Coronary artery (tissue), 2 donors: ENCODE results near the gene DELE1.
A peak's percentile ranks its signal among the peaks of the same experiment; 100 is the strongest.

Experiments used
- DNase-seq: peaks from one replicate; pipeline ENCODE4 v3.0.0-alpha.2; 2017; ENCODE audit warnings: low spot score
- H3K27ac ChIP-seq, 2 donors: fragments of 200-600 bp; sonication (generic); one replicate each; pipeline ENCODE4 v1.5.1; 2016 to 2019
- H3K4me3 ChIP-seq: fragments of 200-600 bp; sonication (generic); 2 replicates; pipeline ENCODE4 v1.5.1; 2016; ENCODE audit warnings: mild to moderate bottlenecking, moderate library complexity
- TF ChIP-seq, protein P1 (sequence below): fragments of 200-600 bp; sonication (generic); IDR thresholded peaks from one replicate; pipeline ENCODE4 v1.5.1; 2019; ENCODE audit warnings: antibody characterized with exemption

Gene DELE1

DNA sequence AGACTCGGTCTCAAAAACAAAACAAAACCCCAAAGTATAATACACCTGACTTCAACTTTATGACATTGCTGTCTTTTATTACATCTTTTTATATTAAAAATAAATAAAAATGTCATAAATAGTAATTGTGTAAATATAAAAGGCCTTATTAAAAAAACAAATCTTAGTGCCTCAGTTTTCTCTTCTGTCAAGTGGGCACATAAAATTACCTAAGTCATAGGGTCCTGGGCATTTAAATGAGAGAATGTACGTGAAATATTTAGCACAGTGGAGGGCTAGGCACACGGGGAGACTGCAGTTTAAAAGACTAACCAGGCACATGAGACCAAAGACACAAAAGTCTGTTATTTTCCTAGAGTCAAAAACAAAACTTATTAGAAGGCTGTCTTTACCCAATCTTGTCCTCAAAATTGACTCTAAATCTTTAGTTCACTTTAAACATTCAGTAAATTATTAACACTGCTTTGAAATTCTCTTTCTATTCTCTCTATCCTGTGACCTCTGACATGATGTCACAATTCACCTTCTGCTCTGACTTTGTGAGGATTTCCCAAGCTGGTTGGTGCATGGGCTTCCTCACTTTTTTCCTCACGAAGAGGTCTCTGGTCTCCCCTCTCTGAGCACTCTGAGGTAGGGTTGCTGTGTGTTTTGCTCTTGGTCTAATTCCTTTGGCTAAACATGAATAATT is 42.7 kb downstream of the DELE1 start:
- TF ChIP-seq, protein P1, sequence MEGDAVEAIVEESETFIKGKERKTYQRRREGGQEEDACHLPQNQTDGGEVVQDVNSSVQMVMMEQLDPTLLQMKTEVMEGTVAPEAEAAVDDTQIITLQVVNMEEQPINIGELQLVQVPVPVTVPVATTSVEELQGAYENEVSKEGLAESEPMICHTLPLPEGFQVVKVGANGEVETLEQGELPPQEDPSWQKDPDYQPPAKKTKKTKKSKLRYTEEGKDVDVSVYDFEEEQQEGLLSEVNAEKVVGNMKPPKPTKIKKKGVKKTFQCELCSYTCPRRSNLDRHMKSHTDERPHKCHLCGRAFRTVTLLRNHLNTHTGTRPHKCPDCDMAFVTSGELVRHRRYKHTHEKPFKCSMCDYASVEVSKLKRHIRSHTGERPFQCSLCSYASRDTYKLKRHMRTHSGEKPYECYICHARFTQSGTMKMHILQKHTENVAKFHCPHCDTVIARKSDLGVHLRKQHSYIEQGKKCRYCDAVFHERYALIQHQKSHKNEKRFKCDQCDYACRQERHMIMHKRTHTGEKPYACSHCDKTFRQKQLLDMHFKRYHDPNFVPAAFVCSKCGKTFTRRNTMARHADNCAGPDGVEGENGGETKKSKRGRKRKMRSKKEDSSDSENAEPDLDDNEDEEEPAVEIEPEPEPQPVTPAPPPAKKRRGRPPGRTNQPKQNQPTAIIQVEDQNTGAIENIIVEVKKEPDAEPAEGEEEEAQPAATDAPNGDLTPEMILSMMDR, result no peak
- H3K4me3 ChIP-seq, result no peak overlapping the region
- DNase-seq, result no peak
- no peak overlapping the region for H3K27ac ChIP-seq

DNA sequence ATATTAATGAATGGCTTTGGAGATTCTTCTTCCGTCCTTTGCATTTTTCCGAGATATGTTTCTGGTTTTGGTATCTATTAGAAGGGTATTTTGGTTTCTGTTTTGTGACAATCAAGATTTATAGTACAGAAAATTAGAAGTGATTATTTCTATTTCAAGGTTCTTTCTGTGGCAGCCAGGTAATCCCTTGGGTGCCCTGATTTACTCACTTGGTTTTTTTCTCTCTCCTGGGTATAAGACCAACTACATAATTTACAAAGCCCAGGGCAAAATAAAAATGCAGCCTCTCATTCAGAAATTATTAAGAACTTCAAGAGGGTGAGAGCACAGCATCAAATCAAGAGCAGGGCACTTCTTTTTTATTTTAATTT is 43.3 kb downstream of the DELE1 start:
- H3K4me3 ChIP-seq, result no peak overlapping the region
- TF ChIP-seq, protein P1, result no peak

DNA sequence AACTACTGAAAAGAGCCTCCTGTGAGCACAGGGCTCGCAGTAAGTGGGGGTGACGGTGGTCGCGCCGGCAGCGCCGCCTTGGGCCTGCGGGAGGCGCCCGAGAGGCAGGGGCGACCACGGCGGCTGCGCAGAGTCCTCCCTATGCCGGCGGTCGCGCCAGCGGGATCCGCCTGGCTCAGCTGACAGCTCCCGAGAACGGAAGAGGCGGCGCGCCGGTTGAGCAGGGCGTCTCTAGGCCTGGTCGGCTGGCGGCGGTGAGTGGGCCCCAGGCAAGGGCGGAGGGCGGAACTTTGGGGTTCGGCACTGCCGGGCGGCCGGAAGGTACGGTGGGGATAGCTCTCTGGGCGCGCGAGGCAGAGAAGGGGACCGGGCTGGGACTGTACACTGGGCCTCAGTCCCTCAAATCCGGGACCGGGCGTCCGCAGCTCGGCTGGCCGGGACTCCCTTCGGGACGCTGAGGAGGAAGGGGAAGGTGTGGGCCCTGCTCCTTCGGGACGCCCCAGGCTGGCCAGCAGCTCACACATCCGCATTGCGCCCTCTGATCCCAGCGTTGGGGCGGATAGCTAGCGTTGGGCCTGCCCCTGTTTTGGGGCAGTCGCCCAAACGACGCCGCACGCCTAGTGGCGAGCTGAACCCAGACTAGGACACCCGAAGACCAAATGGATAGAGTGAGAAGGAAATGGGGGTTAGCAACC is 45.4 kb downstream of the DELE1 start, which contains the start of gene RNF14:
Gene RNF14 (plus strand): TSS at position 192 of the 695 bp plus-strand sequence. CDS start 4,484 bp downstream, outside the sequence.
- peak; percentile 95 for DNase-seq
- Histone ChIP-seq H3K4me3 (peak within 1 kb of the TSS; percentile 75), H3K27ac (peak within 1 kb of the TSS; percentile 95 to 98)
- TF ChIP-seq, protein P1, result peak; percentile 91

More for the DNA sequence above, 43.3 kb downstream of the DELE1 start:
- DNase-seq, result no peak
- H3K27ac ChIP-seq, result no peak overlapping the region

DNA sequence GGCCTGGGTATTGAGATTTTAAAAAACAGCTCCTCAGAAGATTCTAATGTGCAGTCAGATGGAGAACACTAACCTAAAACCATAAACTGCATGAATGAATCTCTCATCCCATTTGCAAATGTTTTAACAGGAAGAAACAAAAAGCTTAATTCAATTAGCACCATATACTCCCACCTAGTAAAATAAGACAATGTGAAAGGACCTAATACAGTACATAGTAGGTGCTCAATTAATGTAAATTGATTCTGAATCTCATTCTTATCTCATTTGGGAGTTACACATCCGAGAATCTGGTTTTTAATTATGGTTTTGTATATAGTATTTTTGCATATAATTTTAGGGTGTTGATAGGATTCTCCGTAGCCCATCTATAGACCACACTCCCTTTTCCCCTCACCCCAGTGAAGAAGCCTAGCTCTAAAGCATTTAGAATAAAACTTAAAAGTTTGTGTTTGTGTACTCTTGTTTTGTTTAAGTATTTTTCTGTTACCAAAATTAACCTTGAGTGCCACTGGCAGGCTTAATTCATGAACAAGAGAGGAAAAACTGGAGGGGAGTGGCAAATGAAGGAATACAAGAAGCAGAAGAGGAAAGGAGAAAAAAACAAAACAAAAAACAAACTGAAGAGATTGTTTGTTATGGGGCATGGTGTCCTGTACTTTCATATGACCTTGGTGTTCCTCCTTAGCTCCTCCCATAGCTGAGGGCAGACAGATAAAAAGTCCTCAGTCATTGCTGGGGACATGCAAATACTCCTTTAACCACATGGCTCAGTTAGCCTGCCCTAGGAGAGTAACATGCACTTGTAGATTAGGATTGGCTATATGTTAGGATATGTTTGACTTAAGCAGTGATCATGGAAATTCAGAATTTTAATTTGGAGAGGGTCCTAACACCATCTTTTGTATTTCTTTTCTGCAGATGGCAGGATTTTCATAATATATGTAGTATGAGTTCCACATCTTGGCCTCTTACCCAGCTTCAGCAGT is 46.4 kb downstream of the DELE1 start:
- H3K4me3 ChIP-seq, result peak overlapping the region; percentile 75
- no peak for DNase-seq
- TF ChIP-seq, protein P1, result no peak
- peak overlapping the region; percentile 95 to 98 for H3K27ac ChIP-seq

DNA sequence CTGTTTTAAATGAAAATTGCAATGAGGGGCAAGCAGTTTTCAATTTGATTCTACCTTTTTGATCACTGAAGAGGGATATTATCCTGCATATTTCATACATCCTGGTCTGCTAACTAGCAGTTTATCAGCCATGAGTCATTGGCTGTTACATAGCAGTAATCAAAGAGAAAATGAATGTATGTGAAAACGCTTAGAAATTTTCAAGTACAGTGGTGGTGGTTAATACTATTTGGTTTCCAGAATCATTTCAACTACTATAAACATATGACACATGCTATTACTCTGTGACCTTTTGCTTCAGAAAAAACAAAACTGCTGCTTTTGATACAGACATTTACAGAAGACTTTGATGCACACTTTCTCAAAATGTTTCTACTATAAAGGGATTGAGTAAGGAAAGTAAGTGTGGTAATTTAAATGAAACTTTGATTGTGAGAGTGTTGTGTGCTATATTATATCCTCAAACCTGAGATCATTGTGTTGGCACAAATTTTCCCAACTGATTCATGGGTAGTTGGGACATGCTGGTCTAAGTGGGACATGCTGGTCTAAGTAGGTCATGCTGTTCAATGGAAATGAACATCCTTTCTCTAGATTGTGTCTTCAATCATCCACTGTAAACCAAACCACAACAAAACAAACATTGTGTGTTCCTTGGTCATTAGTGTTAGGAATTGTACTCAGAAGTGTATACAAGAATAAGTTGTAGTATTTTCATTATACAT is 50.4 kb downstream of the DELE1 start:
- no peak for DNase-seq
- TF ChIP-seq, protein P1, result no peak

DNA sequence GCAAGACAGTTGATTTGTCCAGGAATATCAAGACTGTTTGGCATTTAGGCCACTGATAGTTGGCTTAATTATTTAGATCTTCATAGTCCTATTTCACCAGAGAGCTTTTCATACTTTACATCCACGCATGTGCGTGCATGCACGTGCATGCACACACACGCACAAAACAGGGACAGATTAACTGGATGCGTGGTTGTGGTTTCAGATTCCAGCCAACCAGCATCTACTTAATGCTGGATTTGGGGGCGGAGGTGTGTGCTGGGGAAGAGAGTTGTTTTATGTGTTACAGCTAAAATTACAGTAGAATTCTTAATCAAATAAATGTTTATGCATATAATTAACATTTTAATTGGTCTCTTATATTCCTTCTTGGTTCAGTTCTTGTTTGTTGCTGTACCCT is 52.5 kb downstream of the DELE1 start:
- H3K27ac ChIP-seq, result no peak overlapping the region
- no peak for DNase-seq
- H3K4me3 ChIP-seq, result no peak overlapping the region
- TF ChIP-seq, protein P1, result no peak

More for the DNA sequence above, 50.4 kb downstream of the DELE1 start:
- H3K27ac ChIP-seq, result no peak overlapping the region
- no peak overlapping the region for H3K4me3 ChIP-seq
